Measurements from ENCODE around the gene TFPI. TPM values are rescaled to one million over a fixed set of nuclear protein-coding genes. Genes with fewer than 3 reads are reported as not detected.

Gene TFPI
- total and polyA plus RNA-seq, 10 of the 15 experiments (the other 5 are each of a cell fraction or from before 2014, with no cell fraction given) = 0.07 to 0.59 (median 0.34) TPM

DNA sequence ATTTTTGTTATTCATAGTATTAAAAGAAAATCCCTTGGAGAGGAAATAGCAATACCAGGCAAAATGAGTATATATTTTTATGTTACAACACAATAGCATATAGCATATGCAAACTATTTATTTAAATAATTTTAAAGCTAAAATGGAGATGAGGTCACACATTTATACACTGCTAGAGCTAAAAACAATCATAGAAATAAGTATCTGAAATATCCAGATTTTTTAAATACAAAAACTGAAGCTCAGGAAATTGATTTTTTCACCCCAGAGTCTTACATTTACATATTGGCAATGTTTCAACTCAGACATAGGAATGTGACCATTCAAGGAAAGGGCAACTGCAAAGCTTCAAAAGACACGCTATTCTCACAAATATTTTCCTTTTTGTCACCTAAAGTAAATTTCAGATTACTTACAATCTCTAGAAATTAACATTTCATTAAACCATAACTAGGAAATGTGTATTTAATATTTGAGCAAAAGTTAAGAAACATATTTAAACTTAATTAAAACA is 8.9 kb downstream of the TFPI start:
- intact Hi-C loops (cut with micrococcal nuclease; ENCODE audit: unreplicated experiment) = no loop called here
- POLR2A ChIA-PET = interaction anchor here (0.6 to 1.4 kb wide), 3 partner anchors 12 to 378 kb away, joined by 3 to 5 read pairs (median 3); no protein-coding TSS in a partner anchor

DNA sequence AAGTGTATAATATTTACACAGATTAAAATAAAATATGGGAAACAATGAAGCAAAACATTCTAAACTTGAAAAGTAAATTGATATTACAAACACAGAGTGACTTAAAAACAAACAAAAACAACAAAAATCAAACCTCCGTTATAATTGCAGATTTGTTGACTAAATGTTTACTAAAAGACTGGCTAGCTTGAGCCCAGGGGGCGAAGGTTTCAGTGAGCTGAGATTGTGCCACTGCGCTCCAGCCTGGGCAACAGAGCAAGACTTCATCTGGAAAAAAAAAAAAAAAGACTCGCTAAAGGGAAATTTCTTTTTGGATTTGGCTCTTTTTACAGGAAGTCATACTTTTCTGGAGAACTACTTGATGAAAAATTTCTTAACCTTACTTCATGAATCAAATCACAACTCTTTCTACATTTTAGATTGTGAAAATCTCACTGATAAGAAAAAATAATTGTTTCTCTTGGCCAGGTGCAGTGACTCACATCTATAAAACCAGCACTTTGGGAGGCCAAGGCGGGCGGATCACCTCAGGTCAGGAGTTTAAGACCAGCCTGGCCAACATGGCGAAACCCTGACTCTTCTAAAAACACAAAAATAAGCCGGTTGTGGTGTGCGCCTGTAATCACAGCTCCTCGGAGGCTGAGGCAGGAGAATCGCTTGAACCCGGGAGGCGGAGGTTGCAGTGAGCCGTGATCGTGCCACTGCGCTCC is 9.7 kb downstream of the TFPI start:
- no TSS peak for BruUV-seq (replicated peaks)
- ChIA-PET RAD21 (ENCODE audit: unreplicated experiment) (interaction anchor here (0.9 to 1.4 kb wide), 3 partner anchors 12 to 44 kb away, joined by 3 to 7 read pairs (median 6); no protein-coding TSS in a partner anchor), CTCF (interaction anchor here (1.0 to 1.4 kb wide), 4 partner anchors 10 to 45 kb away, joined by 3 to 10 read pairs (median 4); partner anchors contain the start of gene TFPI), POLR2A (interaction anchor here (0.6 to 1.4 kb wide), 3 partner anchors 12 to 658 kb away, joined by 3 to 5 read pairs (median 5); no protein-coding TSS in a partner anchor), SMC1A (ENCODE audit: uncharacterized antibody, unreplicated experiment) (interaction anchor here (0.8 to 2.2 kb wide), 7 partner anchors 8 to 45 kb away, joined by 3 to 10 read pairs (median 5); no protein-coding TSS in a partner anchor)
- no peak overlapping the region for H3K27ac ChIP-seq (ENCODE audit: control insufficient read depth, insufficient read depth)
- 60% methylated on average over 16 of the region's 16 CpGs for WGBS (ENCODE audit: insufficient coverage, insufficient replicate concordance, low lambda C conversion rate, missing lambda C conversion rate)
- no peak overlapping the region for H3K4me3 ChIP-seq
- no peak for TF ChIP-seq SIN3A (IDR thresholded peaks at IDR 0.05; ENCODE audit: low read depth, low read length)
- TF ChIP-seq SREBF1 (IDR thresholded peaks at IDR 0.05; ENCODE audit: low read length) = no peak
- TF ChIP-seq, protein P1, sequence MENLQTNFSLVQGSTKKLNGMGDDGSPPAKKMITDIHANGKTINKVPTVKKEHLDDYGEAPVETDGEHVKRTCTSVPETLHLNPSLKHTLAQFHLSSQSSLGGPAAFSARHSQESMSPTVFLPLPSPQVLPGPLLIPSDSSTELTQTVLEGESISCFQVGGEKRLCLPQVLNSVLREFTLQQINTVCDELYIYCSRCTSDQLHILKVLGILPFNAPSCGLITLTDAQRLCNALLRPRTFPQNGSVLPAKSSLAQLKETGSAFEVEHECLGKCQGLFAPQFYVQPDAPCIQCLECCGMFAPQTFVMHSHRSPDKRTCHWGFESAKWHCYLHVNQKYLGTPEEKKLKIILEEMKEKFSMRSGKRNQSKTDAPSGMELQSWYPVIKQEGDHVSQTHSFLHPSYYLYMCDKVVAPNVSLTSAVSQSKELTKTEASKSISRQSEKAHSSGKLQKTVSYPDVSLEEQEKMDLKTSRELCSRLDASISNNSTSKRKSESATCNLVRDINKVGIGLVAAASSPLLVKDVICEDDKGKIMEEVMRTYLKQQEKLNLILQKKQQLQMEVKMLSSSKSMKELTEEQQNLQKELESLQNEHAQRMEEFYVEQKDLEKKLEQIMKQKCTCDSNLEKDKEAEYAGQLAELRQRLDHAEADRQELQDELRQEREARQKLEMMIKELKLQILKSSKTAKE (IDR thresholded peaks at IDR 0.05; ENCODE audit: low read depth, poor library complexity, severe bottlenecking) = no peak
- H3K4me1 ChIP-seq (ENCODE audit: control insufficient read depth, insufficient read depth, low read length) = no peaks in the 10 kb centered on the region
- no peaks in the 10 kb centered on the region for H3K27me3 ChIP-seq (replicated peaks in 1 of 2; ENCODE audit: control insufficient read depth in 2 of 2, insufficient read depth in 2 of 2, low read length in 1 of 2)
- ATAC-seq (no peak), FAIRE-seq (no peak), DNase-seq (ENCODE audit: low read depth, low spot score) (no peak)
- in situ Hi-C loops (cut with MboI) (no loop called here), intact Hi-C loops (cut with micrococcal nuclease; ENCODE audit: unreplicated experiment) (no loop called here)
- H3K4me2 ChIP-seq (ENCODE audit: control insufficient read depth, insufficient read depth) = no peak overlapping the region
- no peaks in the 10 kb centered on the region for H3K9me3 ChIP-seq (replicated peaks; ENCODE audit: control insufficient read depth, insufficient read depth, low read length)
- H4K20me1 ChIP-seq (ENCODE audit: control insufficient read depth, insufficient read depth) = no peaks in the 10 kb centered on the region
- H3K9ac ChIP-seq (ENCODE audit: control insufficient read depth, insufficient read depth, low read length) = no peak overlapping the region
- H3K36me3 ChIP-seq (ENCODE audit: control insufficient read depth in 2 of 2, insufficient read depth in 2 of 2, low read length in 1 of 2) = no peaks in the 10 kb centered on the region
- H3K79me2 ChIP-seq (ENCODE audit: control insufficient read depth, insufficient read depth, low read length) = no peaks in the 10 kb centered on the region
- H2AFZ ChIP-seq (ENCODE audit: control insufficient read depth, low read depth, low read length) = no peak overlapping the region

More for the DNA sequence above, 8.9 kb downstream of the TFPI start:
- Histone ChIP-seq H3K79me2 (ENCODE audit: control insufficient read depth, insufficient read depth, low read length) (no peaks in the 10 kb centered on the region), H3K4me1 (ENCODE audit: control insufficient read depth, insufficient read depth, low read length) (no peaks in the 10 kb centered on the region), H4K20me1 (ENCODE audit: control insufficient read depth, insufficient read depth) (no peaks in the 10 kb centered on the region), H3K36me3 (ENCODE audit: control insufficient read depth in 2 of 2, insufficient read depth in 2 of 2, low read length in 1 of 2) (no peaks in the 10 kb centered on the region), H3K27me3 (replicated peaks in 1 of 2; ENCODE audit: control insufficient read depth in 2 of 2, insufficient read depth in 2 of 2, low read length in 1 of 2) (no peaks in the 10 kb centered on the region), H2AFZ (ENCODE audit: control insufficient read depth, low read depth, low read length) (no peak overlapping the region), H3K27ac (ENCODE audit: control insufficient read depth, insufficient read depth) (no peak overlapping the region), H3K4me3 (no peak overlapping the region), H3K9me3 (replicated peaks; ENCODE audit: control insufficient read depth, insufficient read depth, low read length) (no peaks in the 10 kb centered on the region), H3K9ac (ENCODE audit: control insufficient read depth, insufficient read depth, low read length) (no peak overlapping the region), H3K4me2 (ENCODE audit: control insufficient read depth, insufficient read depth) (no peak overlapping the region)
- in situ Hi-C loops (cut with MboI) = no loop called here
- RAD21 ChIA-PET (ENCODE audit: unreplicated experiment) = interaction anchor here (1.0 to 1.4 kb wide), 2 partner anchors 19 to 45 kb away, joined by 3 to 6 read pairs; no protein-coding TSS in a partner anchor
- BruUV-seq (replicated peaks) = no TSS peak
- SMC1A ChIA-PET (ENCODE audit: uncharacterized antibody, unreplicated experiment) = interaction anchor here (0.9 to 6.0 kb wide), 4 partner anchors 19 to 46 kb away, joined by 3 to 32 read pairs (median 8); no protein-coding TSS in a partner anchor
- DNase-seq (ENCODE audit: low read depth, low spot score) (no peak), FAIRE-seq (no peak), ATAC-seq (no peak)
- no peak for TF ChIP-seq STAT3 (IDR thresholded peaks at IDR 0.05; ENCODE audit: low read depth, low read length)
- TF ChIP-seq RUNX3 (IDR thresholded peaks at IDR 0.05; ENCODE audit: low read length) = no peak
- TF ChIP-seq ZNF622 (IDR thresholded peaks at IDR 0.05) = no peak
- TF ChIP-seq YY1 (IDR thresholded peaks at IDR 0.05; ENCODE audit: low read depth, low read length) = no peak
- no peak for TF ChIP-seq SUZ12 (IDR thresholded peaks at IDR 0.05; ENCODE audit: unreplicated experiment)
- CTCF ChIA-PET = interaction anchor here (1.4 to 5.7 kb wide), 2 partner anchors 36 to 45 kb away, joined by 4 to 36 read pairs; no protein-coding TSS in a partner anchor
- 0% methylated on average over 1 of the region's 1 CpG for WGBS (ENCODE audit: insufficient coverage, insufficient replicate concordance, low lambda C conversion rate, missing lambda C conversion rate)

All from GM12878 (cell line).